ENCODE data around the gene FN1. TPM values are rescaled to one million over a fixed set of nuclear protein-coding genes. Genes with fewer than 3 reads are reported as not detected.
A peak's percentile ranks its signal among the peaks of the same experiment; 100 is the strongest.

Gene FN1
- total and polyA plus RNA-seq, 2 donors (not counting 1 experiment from before 2014, with no cell fraction given), result 3,629 to 5,906 TPM

GRCh38 chr2:215439404-215439803 lies 3.5 kb upstream of the FN1 start:
- H3K79me2 ChIP-seq (ENCODE audit: control insufficient read depth, insufficient read depth, low read length), result peaks cover 14% of the 10 kb centered on the region

DNA sequence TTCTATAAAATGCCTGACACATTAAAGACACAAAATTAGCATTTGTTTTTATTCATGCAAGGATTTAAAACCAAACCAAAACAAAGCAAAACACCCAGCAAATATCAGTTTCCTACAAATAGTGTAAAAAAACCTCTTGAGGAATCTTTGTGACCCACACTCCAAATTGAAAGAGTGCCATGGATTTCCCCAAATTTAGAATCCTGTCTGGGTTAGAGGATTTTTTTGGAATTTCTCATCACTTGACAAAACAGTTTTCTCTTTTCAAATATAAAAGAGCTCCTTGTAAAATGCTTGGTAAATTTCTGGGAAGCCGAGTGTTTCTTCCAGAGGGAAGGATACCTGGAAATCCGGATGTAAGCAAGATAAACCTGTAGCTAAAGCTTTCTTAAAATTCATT lies 1.7 kb upstream of the FN1 start:
- peaks cover 30% of the 10 kb centered on the region for H3K79me2 ChIP-seq (ENCODE audit: control insufficient read depth, insufficient read depth, low read length)
- H3K9ac ChIP-seq (ENCODE audit: insufficient read depth, low read length), result no peak overlapping the region

More at GRCh38 chr2:215439404-215439803, 3.5 kb upstream of the FN1 start:
- Histone ChIP-seq H3K36me3 (ENCODE audit: control insufficient read depth, insufficient read depth, low read length) (no peaks in the 10 kb centered on the region), H3K4me3 (replicated peaks in 1 of 4; ENCODE audit: control extremely low read depth in 1 of 4, insufficient read depth in 1 of 4, low read depth in 3 of 4, low read length in 4 of 4) (no peak overlapping the region), H3K9ac (ENCODE audit: insufficient read depth, low read length) (no peak overlapping the region), H3K9me3 (ENCODE audit: control insufficient read depth, insufficient read depth, low read depth, low read length) (no peaks in the 10 kb centered on the region), H3K4me1 (ENCODE audit: control insufficient read depth, extremely low read depth, insufficient read depth, low read length) (peaks cover 4% of the 10 kb centered on the region), H4K20me1 (ENCODE audit: control insufficient read depth, extremely low read depth, insufficient read depth, low read length) (no peaks in the 10 kb centered on the region), H2AFZ (ENCODE audit: low read length) (no peak overlapping the region), H3K4me2 (ENCODE audit: extremely low read depth, insufficient read depth, low read length) (no peak overlapping the region), H3K27ac (ENCODE audit: insufficient read depth, low read length) (no peak overlapping the region), H3K27me3 (ENCODE audit: control insufficient read depth, insufficient read depth, low read length) (no peaks in the 10 kb centered on the region)
- no peak for DNase-seq (ENCODE audit: low read depth in 2 of 2)
- TF ChIP-seq, protein P1, sequence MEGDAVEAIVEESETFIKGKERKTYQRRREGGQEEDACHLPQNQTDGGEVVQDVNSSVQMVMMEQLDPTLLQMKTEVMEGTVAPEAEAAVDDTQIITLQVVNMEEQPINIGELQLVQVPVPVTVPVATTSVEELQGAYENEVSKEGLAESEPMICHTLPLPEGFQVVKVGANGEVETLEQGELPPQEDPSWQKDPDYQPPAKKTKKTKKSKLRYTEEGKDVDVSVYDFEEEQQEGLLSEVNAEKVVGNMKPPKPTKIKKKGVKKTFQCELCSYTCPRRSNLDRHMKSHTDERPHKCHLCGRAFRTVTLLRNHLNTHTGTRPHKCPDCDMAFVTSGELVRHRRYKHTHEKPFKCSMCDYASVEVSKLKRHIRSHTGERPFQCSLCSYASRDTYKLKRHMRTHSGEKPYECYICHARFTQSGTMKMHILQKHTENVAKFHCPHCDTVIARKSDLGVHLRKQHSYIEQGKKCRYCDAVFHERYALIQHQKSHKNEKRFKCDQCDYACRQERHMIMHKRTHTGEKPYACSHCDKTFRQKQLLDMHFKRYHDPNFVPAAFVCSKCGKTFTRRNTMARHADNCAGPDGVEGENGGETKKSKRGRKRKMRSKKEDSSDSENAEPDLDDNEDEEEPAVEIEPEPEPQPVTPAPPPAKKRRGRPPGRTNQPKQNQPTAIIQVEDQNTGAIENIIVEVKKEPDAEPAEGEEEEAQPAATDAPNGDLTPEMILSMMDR (conservative IDR thresholded peaks at IDR 0.05 in 1 of 2, IDR thresholded peaks at IDR 0.05 in 1 of 2; ENCODE audit: low read depth in 1 of 2, low read length in 2 of 2), result no peak
- TF ChIP-seq EZH2 (IDR thresholded peaks at IDR 0.05; ENCODE audit: low read length, missing control alignments), result no peak

DNA sequence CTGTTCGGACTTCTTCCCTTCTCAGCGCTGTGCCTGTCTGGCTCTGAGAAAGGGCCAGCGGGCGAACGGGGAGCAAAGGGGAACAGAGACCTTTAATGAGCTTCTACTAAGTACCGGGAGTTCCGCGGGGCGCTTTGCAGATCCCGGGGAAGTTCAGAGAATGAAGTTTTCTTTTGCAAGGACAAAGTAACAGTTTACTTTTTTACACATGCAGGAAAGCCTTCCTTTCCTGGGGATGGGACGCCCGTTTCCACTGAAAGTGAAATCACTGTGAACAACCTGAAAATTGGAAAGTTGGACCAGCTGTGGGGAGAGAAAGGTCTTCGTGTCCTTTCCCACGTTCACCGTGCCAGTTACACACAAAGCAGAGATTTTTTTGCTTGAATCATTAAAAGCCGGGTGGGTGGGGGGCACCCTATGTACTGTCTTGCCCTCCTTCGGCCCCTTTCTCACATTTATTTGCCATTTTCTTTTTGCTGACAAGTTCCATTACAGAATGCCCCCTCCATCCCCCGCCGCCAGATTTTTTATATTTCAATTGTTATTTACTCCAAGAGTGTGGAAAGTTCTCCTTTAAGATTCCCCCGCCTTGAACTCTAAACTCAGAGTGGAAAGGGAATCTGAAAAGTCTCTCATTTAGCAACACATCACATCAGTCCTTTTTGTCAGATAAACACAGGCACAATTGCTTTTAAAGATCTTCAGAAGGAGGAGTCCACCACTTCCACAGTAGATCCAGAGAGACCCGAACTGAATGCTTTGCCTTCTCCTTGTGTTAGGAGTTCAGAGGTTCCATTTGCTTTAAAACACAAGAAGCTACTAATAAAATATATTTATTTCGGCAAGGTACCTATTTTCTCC lies 1.1 kb upstream of the FN1 start:
- no peak for TF ChIP-seq EZH2 (IDR thresholded peaks at IDR 0.05; ENCODE audit: low read length, missing control alignments)
- TF ChIP-seq, protein P1 (conservative IDR thresholded peaks at IDR 0.05 in 1 of 2, IDR thresholded peaks at IDR 0.05 in 1 of 2; ENCODE audit: low read depth in 1 of 2, low read length in 2 of 2), result no peak
- Histone ChIP-seq H2AFZ (ENCODE audit: low read length) (peak overlapping the region; percentile 21), H3K9me3 (ENCODE audit: control insufficient read depth, insufficient read depth, low read depth, low read length) (no peaks in the 10 kb centered on the region), H3K27ac (ENCODE audit: insufficient read depth, low read length) (peak overlapping the region; percentile 98), H3K79me2 (ENCODE audit: control insufficient read depth, insufficient read depth, low read length) (peaks cover 36% of the 10 kb centered on the region), H3K9ac (ENCODE audit: insufficient read depth, low read length) (peak overlapping the region; percentile 87), H3K4me2 (ENCODE audit: extremely low read depth, insufficient read depth, low read length) (peak overlapping the region; percentile 79), H3K36me3 (ENCODE audit: control insufficient read depth, insufficient read depth, low read length) (peaks cover 6% of the 10 kb centered on the region), H4K20me1 (ENCODE audit: control insufficient read depth, extremely low read depth, insufficient read depth, low read length) (no peaks in the 10 kb centered on the region), H3K4me3 (replicated peaks in 1 of 4; ENCODE audit: control extremely low read depth in 1 of 4, insufficient read depth in 1 of 4, low read depth in 3 of 4, low read length in 4 of 4) (peak overlapping the region; percentile 75 to 86 (median 78)), H3K4me1 (ENCODE audit: control insufficient read depth, extremely low read depth, insufficient read depth, low read length) (peaks cover 11% of the 10 kb centered on the region), H3K27me3 (ENCODE audit: control insufficient read depth, insufficient read depth, low read length) (no peaks in the 10 kb centered on the region)
- peak in 1 of 2 donors; percentile 66 for DNase-seq (ENCODE audit: low read depth in 2 of 2)

More for the DNA sequence above, 1.7 kb upstream of the FN1 start:
- H3K27me3 ChIP-seq (ENCODE audit: control insufficient read depth, insufficient read depth, low read length), result no peaks in the 10 kb centered on the region
- peak overlapping the region; percentile 79 for H3K4me2 ChIP-seq (ENCODE audit: extremely low read depth, insufficient read depth, low read length)
- DNase-seq (ENCODE audit: low read depth in 2 of 2), result peak in 1 of 2 donors; percentile 38
- H3K9me3 ChIP-seq (ENCODE audit: control insufficient read depth, insufficient read depth, low read depth, low read length), result no peaks in the 10 kb centered on the region
- H3K36me3 ChIP-seq (ENCODE audit: control insufficient read depth, insufficient read depth, low read length), result peaks cover 3% of the 10 kb centered on the region
- H3K27ac ChIP-seq (ENCODE audit: insufficient read depth, low read length), result peak overlapping the region; percentile 98
- peaks cover 7% of the 10 kb centered on the region for H3K4me1 ChIP-seq (ENCODE audit: control insufficient read depth, extremely low read depth, insufficient read depth, low read length)
- H3K4me3 ChIP-seq (replicated peaks in 1 of 4; ENCODE audit: control extremely low read depth in 1 of 4, insufficient read depth in 1 of 4, low read depth in 3 of 4, low read length in 4 of 4), result peak overlapping the region in 3 of 4 experiments; percentile 75 to 86 (median 78)
- no peaks in the 10 kb centered on the region for H4K20me1 ChIP-seq (ENCODE audit: control insufficient read depth, extremely low read depth, insufficient read depth, low read length)
- no peak overlapping the region for H2AFZ ChIP-seq (ENCODE audit: low read length)
- TF ChIP-seq, protein P1 (conservative IDR thresholded peaks at IDR 0.05 in 1 of 2, IDR thresholded peaks at IDR 0.05 in 1 of 2; ENCODE audit: low read depth in 1 of 2, low read length in 2 of 2), result no peak
- no peak for TF ChIP-seq EZH2 (IDR thresholded peaks at IDR 0.05; ENCODE audit: low read length, missing control alignments)
